Astrocyte (in vitro differentiated cells and primary cell): ENCODE measurements around the gene HDAC1. TPM values are rescaled to one million over a fixed set of nuclear protein-coding genes. Genes with fewer than 3 reads are reported as not detected.

Experiments used
- DNase-seq: peaks from one replicate; pipeline ENCODE4 v3.0.0-alpha.2; 2010; ENCODE audit warnings: low read depth
- FAIRE-seq: peaks from 2 replicates; lab custom pipeline; 2011; peaks lifted over from hg19 to GRCh38; lab: Jason Lieb, UNC
- H2AFZ ChIP-seq: 2 replicates; pipeline ENCODE4 v1.6.0; 2012; ENCODE audit warnings: low read depth, low read length, inconsistent platforms
- H3K27ac ChIP-seq: 2 replicates; pipeline ENCODE4 v1.5.1; 2011; ENCODE audit warnings: low read depth, low read length, inconsistent platforms
- H3K27me3 ChIP-seq: 2 replicates; pipeline ENCODE4 v1.6.0; 2011; ENCODE audit warnings: low read length, inconsistent platforms; ENCODE audit not compliant: insufficient read depth
- H3K36me3 ChIP-seq: 2 replicates; pipeline ENCODE4 v1.5.1; 2011; ENCODE audit warnings: low read length, inconsistent platforms; ENCODE audit not compliant: insufficient read depth
- H3K4me1 ChIP-seq: 2 replicates; pipeline ENCODE4 v1.5.1; 2011; ENCODE audit warnings: low read length, inconsistent platforms; ENCODE audit not compliant: insufficient read depth
- H3K4me2 ChIP-seq: 2 replicates; pipeline ENCODE4 v1.6.0; 2012; ENCODE audit warnings: low read length, inconsistent platforms
- H3K4me3 ChIP-seq: 2 replicates; pipeline ENCODE4 v1.5.1; 2011; ENCODE audit warnings: low read depth, mild to moderate bottlenecking, low read length, inconsistent platforms; ENCODE audit not compliant: insufficient read depth
- H3K79me2 ChIP-seq: 2 replicates; pipeline ENCODE4 v1.6.0; 2012; ENCODE audit warnings: mild to moderate bottlenecking, low read length, inconsistent platforms; ENCODE audit not compliant: insufficient read depth
- H3K9ac ChIP-seq: 2 replicates; pipeline ENCODE4 v1.6.0; 2012; ENCODE audit warnings: mild to moderate bottlenecking, low read length, inconsistent platforms
- H3K9me3 ChIP-seq: 2 replicates; pipeline ENCODE4 v1.5.1; 2012; ENCODE audit warnings: low read depth, mild to moderate bottlenecking, low read length, inconsistent platforms; ENCODE audit not compliant: insufficient read depth
- H4K20me1 ChIP-seq: 2 replicates; pipeline ENCODE4 v1.6.0; 2012; ENCODE audit warnings: low read length, inconsistent platforms; ENCODE audit not compliant: insufficient read depth
- H3K27ac Mint-ChIP-seq: one replicate; pipeline ENCODE4 v1.8.0; 2021; ENCODE audit warnings: mild to moderate bottlenecking, mixed read lengths; ENCODE audit not compliant: unreplicated experiment
- H3K27me3 Mint-ChIP-seq: one replicate; pipeline ENCODE4 v1.8.0; 2021; ENCODE audit warnings: low read depth, mixed read lengths; ENCODE audit not compliant: unreplicated experiment
- H3K36me3 Mint-ChIP-seq: one replicate; pipeline ENCODE4 v1.8.0; 2021; ENCODE audit warnings: low read depth, mixed read lengths; ENCODE audit not compliant: unreplicated experiment
- H3K4me1 Mint-ChIP-seq: one replicate; pipeline ENCODE4 v1.8.0; 2021; ENCODE audit warnings: low read depth, mixed read lengths; ENCODE audit not compliant: unreplicated experiment
- H3K4me3 Mint-ChIP-seq: one replicate; pipeline ENCODE4 v1.8.0; 2021; ENCODE audit warnings: mild to moderate bottlenecking, moderate library complexity, mixed read lengths; ENCODE audit not compliant: unreplicated experiment
- H3K9me3 Mint-ChIP-seq: one replicate; pipeline ENCODE4 v1.8.0; 2021; ENCODE audit warnings: mild to moderate bottlenecking, mixed read lengths; ENCODE audit not compliant: unreplicated experiment
- EZH2 ChIP-seq: IDR thresholded peaks from 2 replicates; pipeline ENCODE4 v1.6.1; 2012; ENCODE audit warnings: mild to moderate bottlenecking, low read length, inconsistent platforms; ENCODE audit not compliant: insufficient read depth
- total RNA-seq: library from RNA; stranded (reverse); gene quantifications from 2 replicates; pipeline ENCODE4 v1.2.1, GENCODE V29; 2021
- TF ChIP-seq, protein P1 (sequence below): IDR thresholded peaks from 2 replicates; pipeline ENCODE4 v1.5.1; 2011; ENCODE audit warnings: low read depth, mild to moderate bottlenecking, inconsistent platforms, low read length, moderate library complexity; ENCODE audit not compliant: insufficient read depth

Gene HDAC1
- total RNA-seq, 1 donor from 2014 or later = 99.6 TPM

GRCh38 chr1:32362474-32363313, 70.8 kb downstream of the HDAC1 start, which contains the start of the genes FAM229A and TSSK3:
TSS of gene FAM229A (minus strand) at chr1:32362485. CDS start at chr1:32362091, 394 bp downstream.
TSS of gene TSSK3 (plus strand) at chr1:32362539. CDS start at chr1:32362702, 163 bp downstream.
- H2AFZ ChIP-seq = no peak within 1 kb of the TSS
- H3K4me2 ChIP-seq = peak within 1 kb of the TSS; percentile 89
- Mint-ChIP-seq H3K27me3 (no peaks in the 10 kb centered on the region), H3K27ac (peak within 1 kb of the TSS; percentile 12), H3K9me3 (no peaks in the 10 kb centered on the region), H3K36me3 (peaks cover 20% of the 10 kb centered on the region), H3K4me1 (peaks cover 4% of the 10 kb centered on the region), H3K4me3 (peak within 1 kb of the TSS; percentile 71)
- H3K4me1 ChIP-seq = peaks cover 11% of the 10 kb centered on the region
- FAIRE-seq (no peak), DNase-seq (no peak)
- no peaks in the 10 kb centered on the region for H3K27me3 ChIP-seq
- H3K4me3 ChIP-seq = peak within 1 kb of the TSS; percentile 51
- H3K79me2 ChIP-seq = no peaks in the 10 kb centered on the region
- peaks cover 13% of the 10 kb centered on the region for H3K36me3 ChIP-seq
- TF ChIP-seq, protein P1, sequence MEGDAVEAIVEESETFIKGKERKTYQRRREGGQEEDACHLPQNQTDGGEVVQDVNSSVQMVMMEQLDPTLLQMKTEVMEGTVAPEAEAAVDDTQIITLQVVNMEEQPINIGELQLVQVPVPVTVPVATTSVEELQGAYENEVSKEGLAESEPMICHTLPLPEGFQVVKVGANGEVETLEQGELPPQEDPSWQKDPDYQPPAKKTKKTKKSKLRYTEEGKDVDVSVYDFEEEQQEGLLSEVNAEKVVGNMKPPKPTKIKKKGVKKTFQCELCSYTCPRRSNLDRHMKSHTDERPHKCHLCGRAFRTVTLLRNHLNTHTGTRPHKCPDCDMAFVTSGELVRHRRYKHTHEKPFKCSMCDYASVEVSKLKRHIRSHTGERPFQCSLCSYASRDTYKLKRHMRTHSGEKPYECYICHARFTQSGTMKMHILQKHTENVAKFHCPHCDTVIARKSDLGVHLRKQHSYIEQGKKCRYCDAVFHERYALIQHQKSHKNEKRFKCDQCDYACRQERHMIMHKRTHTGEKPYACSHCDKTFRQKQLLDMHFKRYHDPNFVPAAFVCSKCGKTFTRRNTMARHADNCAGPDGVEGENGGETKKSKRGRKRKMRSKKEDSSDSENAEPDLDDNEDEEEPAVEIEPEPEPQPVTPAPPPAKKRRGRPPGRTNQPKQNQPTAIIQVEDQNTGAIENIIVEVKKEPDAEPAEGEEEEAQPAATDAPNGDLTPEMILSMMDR = no peak
- TF ChIP-seq EZH2 = no peak
- no peaks in the 10 kb centered on the region for H3K9me3 ChIP-seq
- H3K27ac ChIP-seq = no peak within 1 kb of the TSS
- H4K20me1 ChIP-seq = peaks cover 9% of the 10 kb centered on the region
- peak within 1 kb of the TSS; percentile 65 for H3K9ac ChIP-seq

DNA sequence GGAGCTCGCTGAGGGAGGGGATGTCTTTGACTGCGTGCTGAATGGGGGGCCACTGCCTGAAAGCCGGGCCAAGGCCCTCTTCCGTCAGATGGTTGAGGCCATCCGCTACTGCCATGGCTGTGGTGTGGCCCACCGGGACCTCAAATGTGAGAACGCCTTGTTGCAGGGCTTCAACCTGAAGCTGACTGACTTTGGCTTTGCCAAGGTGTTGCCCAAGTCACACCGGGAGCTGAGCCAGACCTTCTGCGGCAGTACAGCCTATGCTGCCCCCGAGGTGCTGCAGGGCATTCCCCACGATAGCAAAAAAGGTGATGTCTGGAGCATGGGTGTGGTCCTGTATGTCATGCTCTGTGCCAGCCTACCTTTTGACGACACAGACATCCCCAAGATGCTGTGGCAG, 71.8 kb downstream of the HDAC1 start:
- H3K27me3 ChIP-seq = no peaks in the 10 kb centered on the region
- H3K27ac ChIP-seq = no peak overlapping the region
- H3K4me2 ChIP-seq = no peak overlapping the region
- H2AFZ ChIP-seq = no peak overlapping the region
- H3K4me3 ChIP-seq = no peak overlapping the region
- H3K36me3 Mint-ChIP-seq = peaks cover 24% of the 10 kb centered on the region
- H3K36me3 ChIP-seq = peaks cover 19% of the 10 kb centered on the region
- H3K9me3 Mint-ChIP-seq = no peaks in the 10 kb centered on the region
- H3K9ac ChIP-seq = no peak overlapping the region
- FAIRE-seq (no peak), DNase-seq (no peak)
- H3K4me3 Mint-ChIP-seq = no peak overlapping the region
- peaks cover 11% of the 10 kb centered on the region for H3K4me1 ChIP-seq
- no peak for TF ChIP-seq EZH2
- TF ChIP-seq, protein P1 = no peak
- no peaks in the 10 kb centered on the region for H3K9me3 ChIP-seq
- no peaks in the 10 kb centered on the region for H3K27me3 Mint-ChIP-seq
- no peaks in the 10 kb centered on the region for H3K79me2 ChIP-seq
- H4K20me1 ChIP-seq = peaks cover 5% of the 10 kb centered on the region
- H3K27ac Mint-ChIP-seq = no peak overlapping the region
- peaks cover 4% of the 10 kb centered on the region for H3K4me1 Mint-ChIP-seq

DNA sequence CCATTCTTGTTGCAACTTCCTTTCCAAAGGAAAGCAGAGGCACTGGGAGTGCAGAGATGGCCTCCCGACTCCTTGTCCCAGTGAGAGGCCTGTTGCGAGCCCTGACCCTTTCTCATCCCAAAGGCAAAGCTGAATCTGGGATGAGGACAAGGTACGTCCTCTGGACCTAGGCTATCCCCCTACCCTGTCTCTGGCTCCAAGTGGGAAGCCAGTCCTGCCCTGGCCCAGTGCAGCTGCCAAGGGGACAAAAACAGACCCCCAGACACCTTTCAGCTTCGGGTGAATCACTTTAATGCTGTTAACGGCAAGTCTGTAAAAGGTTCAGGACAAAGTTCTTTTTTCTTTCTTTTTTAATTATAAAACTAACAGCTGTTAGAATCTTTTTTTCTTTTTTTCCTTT, 73.0 kb downstream of the HDAC1 start:
- Mint-ChIP-seq H3K36me3 (peaks cover 24% of the 10 kb centered on the region), H3K4me3 (no peak overlapping the region), H3K4me1 (peaks cover 4% of the 10 kb centered on the region), H3K27ac (no peak overlapping the region), H3K9me3 (no peaks in the 10 kb centered on the region), H3K27me3 (no peaks in the 10 kb centered on the region)
- no peak overlapping the region for H3K4me2 ChIP-seq
- no peak for DNase-seq
- H3K4me1 ChIP-seq = peaks cover 11% of the 10 kb centered on the region
- no peaks in the 10 kb centered on the region for H3K79me2 ChIP-seq
- no peak for TF ChIP-seq EZH2
- TF ChIP-seq, protein P1 = no peak
- FAIRE-seq = no peak
- no peak overlapping the region for H3K9ac ChIP-seq
- H3K4me3 ChIP-seq = no peak overlapping the region
- peaks cover 19% of the 10 kb centered on the region for H3K36me3 ChIP-seq
- H2AFZ ChIP-seq = no peak overlapping the region
- no peak overlapping the region for H3K27ac ChIP-seq
- H4K20me1 ChIP-seq = peaks cover 5% of the 10 kb centered on the region
- no peaks in the 10 kb centered on the region for H3K27me3 ChIP-seq
- no peaks in the 10 kb centered on the region for H3K9me3 ChIP-seq
